ENCODE measurements around the gene TUBA4A. TPM values are rescaled to one million over a fixed set of nuclear protein-coding genes. Genes with fewer than 3 reads are reported as not detected.
A peak's percentile ranks its signal among the peaks of the same experiment; 100 is the strongest.

The TUBA4A gene
- 11.9 and 13.6 TPM in 2 replicates for total RNA-seq

DNA sequence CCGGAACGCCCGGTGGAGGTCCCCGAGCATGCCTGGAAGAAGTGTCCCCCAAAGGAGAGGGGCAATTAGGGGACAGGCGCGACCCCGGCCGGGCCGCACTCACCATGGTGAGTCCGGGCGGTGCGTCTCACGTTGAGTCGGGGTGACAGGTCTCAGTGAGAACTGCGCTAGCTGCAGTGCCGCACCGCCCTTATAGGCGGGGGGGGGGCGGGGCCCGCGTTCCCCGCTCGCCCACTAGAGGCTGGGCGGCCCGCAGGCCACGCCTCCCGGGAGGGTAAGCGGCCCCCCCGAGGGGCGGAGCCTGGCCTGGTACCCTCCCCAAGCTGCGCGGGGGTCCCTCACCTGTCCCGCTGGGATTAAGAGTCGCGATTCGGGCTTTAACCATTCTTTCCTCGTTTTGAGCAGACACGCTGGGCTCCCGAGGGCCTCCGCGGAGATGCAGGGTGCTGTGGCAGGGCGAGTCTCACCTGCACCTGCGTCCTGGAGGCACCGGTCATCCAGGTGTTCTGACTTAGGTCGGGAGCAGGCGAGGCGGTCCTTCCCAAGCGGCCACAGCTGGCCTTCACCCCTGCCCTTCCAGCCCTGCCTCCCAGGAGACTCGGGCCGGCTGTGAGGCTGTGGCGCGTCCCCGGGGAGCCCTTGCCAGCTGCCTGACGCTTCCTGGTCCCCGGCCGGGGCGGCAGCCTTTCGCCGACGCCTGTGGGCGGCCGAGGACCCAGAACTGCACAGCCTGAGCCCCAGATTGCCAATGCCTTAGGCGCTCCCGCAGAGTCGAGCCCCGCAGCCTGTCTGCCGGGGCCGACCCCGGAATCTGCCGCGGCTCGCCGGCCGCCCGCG is at the start of gene TUBA4A:
TUBA4A (minus strand) TSS at position 166 of the 837 bp plus-strand sequence; CDS start at position 106, 60 bp downstream.
- H3K27ac ChIP-seq (ENCODE audit: low read depth, low read length): peak within 1 kb of the TSS; percentile 52
- H2AFZ ChIP-seq (ENCODE audit: low read length): peak within 1 kb of the TSS; percentile 89
- DNase-seq (ENCODE audit: insufficient read length, low spot score, missing footprints): peak; percentile 97
- no peaks in the 10 kb centered on the region for H3K9me3 ChIP-seq (ENCODE audit: low read depth, low read length)
- H4K20me1 ChIP-seq (ENCODE audit: insufficient read depth, low read length): no peaks in the 10 kb centered on the region
- H3K4me3 ChIP-seq (ENCODE audit: insufficient read depth, low read length): peak within 1 kb of the TSS; percentile 80
- no peak for TF ChIP-seq CTCF (IDR thresholded peaks at IDR 0.05; ENCODE audit: extremely low read depth, low read depth, low read length)
- H3K79me2 ChIP-seq (ENCODE audit: insufficient read depth, low read length): no peaks in the 10 kb centered on the region
- H3K36me3 ChIP-seq (ENCODE audit: insufficient read depth, low read length): peaks cover 7% of the 10 kb centered on the region
- peaks cover 56% of the 10 kb centered on the region for H3K4me1 ChIP-seq (ENCODE audit: insufficient read depth, low read length)
- H3K27me3 ChIP-seq (ENCODE audit: insufficient read depth, low read length): no peaks in the 10 kb centered on the region
- H3K4me2 ChIP-seq (ENCODE audit: insufficient read depth, low read length): peak within 1 kb of the TSS; percentile 93

DNA sequence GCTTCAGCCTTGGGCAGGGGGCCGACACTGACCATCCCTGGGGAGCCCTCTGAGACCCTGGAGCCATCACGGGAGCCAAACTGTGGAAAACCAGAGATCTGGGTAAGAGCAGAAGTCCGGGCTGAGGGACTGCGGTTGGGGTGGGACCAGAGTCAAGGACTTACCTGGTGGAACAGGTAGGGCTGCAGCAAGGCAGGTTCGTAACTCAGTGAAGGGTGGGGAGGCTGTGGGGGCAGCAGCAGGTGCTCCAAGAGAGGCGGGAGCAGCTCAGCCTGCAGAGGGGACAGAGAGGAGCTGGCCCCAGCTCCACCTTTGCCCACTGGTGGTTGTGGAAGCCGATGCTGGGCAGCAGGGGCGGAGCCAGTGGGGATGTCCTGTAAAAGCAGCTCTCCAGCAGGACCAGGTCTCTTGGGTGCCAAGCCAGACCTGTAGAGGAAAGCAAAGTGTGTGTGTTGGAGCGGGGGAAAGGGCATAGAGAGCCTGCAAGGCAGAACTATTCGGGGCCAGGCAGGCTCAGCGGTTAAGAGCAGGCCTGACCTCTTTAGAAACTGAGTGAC is 48.8 kb upstream of the TUBA4A start:
- Histone ChIP-seq H3K4me3 (ENCODE audit: insufficient read depth, low read length) (no peak overlapping the region), H3K36me3 (ENCODE audit: insufficient read depth, low read length) (no peaks in the 10 kb centered on the region), H3K27ac (ENCODE audit: low read depth, low read length) (no peak overlapping the region), H4K20me1 (ENCODE audit: insufficient read depth, low read length) (no peaks in the 10 kb centered on the region), H2AFZ (ENCODE audit: low read length) (no peak overlapping the region), H3K4me2 (ENCODE audit: insufficient read depth, low read length) (no peak overlapping the region), H3K27me3 (ENCODE audit: insufficient read depth, low read length) (peaks cover 43% of the 10 kb centered on the region), H3K79me2 (ENCODE audit: insufficient read depth, low read length) (no peaks in the 10 kb centered on the region), H3K4me1 (ENCODE audit: insufficient read depth, low read length) (no peaks in the 10 kb centered on the region), H3K9me3 (ENCODE audit: low read depth, low read length) (no peaks in the 10 kb centered on the region)
- TF ChIP-seq CTCF (IDR thresholded peaks at IDR 0.05; ENCODE audit: extremely low read depth, low read depth, low read length): no peak
- no peak for DNase-seq (ENCODE audit: insufficient read length, low spot score, missing footprints)

GRCh38 chr2:219300022-219300421 is 46.3 kb upstream of the TUBA4A start:
- DNase-seq (ENCODE audit: insufficient read length, low spot score, missing footprints): no peak
- H2AFZ ChIP-seq (ENCODE audit: low read length): no peak overlapping the region
- no peaks in the 10 kb centered on the region for H3K36me3 ChIP-seq (ENCODE audit: insufficient read depth, low read length)
- TF ChIP-seq CTCF (IDR thresholded peaks at IDR 0.05; ENCODE audit: extremely low read depth, low read depth, low read length): no peak
- H3K79me2 ChIP-seq (ENCODE audit: insufficient read depth, low read length): no peaks in the 10 kb centered on the region
- H3K27me3 ChIP-seq (ENCODE audit: insufficient read depth, low read length): peaks cover 43% of the 10 kb centered on the region
- H3K4me2 ChIP-seq (ENCODE audit: insufficient read depth, low read length): no peak overlapping the region
- H3K27ac ChIP-seq (ENCODE audit: low read depth, low read length): no peak overlapping the region
- no peaks in the 10 kb centered on the region for H3K4me1 ChIP-seq (ENCODE audit: insufficient read depth, low read length)
- no peaks in the 10 kb centered on the region for H3K9me3 ChIP-seq (ENCODE audit: low read depth, low read length)
- H3K4me3 ChIP-seq (ENCODE audit: insufficient read depth, low read length): no peak overlapping the region
- H4K20me1 ChIP-seq (ENCODE audit: insufficient read depth, low read length): no peaks in the 10 kb centered on the region

GRCh38 chr2:219299372-219299760 is 45.6 kb upstream of the TUBA4A start:
- H4K20me1 ChIP-seq (ENCODE audit: insufficient read depth, low read length): no peaks in the 10 kb centered on the region
- peaks cover 43% of the 10 kb centered on the region for H3K27me3 ChIP-seq (ENCODE audit: insufficient read depth, low read length)
- H3K79me2 ChIP-seq (ENCODE audit: insufficient read depth, low read length): no peaks in the 10 kb centered on the region
- no peak for DNase-seq (ENCODE audit: insufficient read length, low spot score, missing footprints)
- TF ChIP-seq CTCF (IDR thresholded peaks at IDR 0.05; ENCODE audit: extremely low read depth, low read depth, low read length): no peak
- no peaks in the 10 kb centered on the region for H3K36me3 ChIP-seq (ENCODE audit: insufficient read depth, low read length)
- H3K4me1 ChIP-seq (ENCODE audit: insufficient read depth, low read length): peaks cover 4% of the 10 kb centered on the region
- H3K27ac ChIP-seq (ENCODE audit: low read depth, low read length): no peak overlapping the region
- H3K9me3 ChIP-seq (ENCODE audit: low read depth, low read length): no peaks in the 10 kb centered on the region
- no peak overlapping the region for H3K4me2 ChIP-seq (ENCODE audit: insufficient read depth, low read length)
- H3K4me3 ChIP-seq (ENCODE audit: insufficient read depth, low read length): no peak overlapping the region
- no peak overlapping the region for H2AFZ ChIP-seq (ENCODE audit: low read length)

Data from osteoblast (primary cell).